Right lobe of liver (tissue), 4 donors: ENCODE results near the gene SEMA3C.

Experiments
- CTCF ChIP-seq, 4 donors: fragments of 200-600 bp in 3 of 4; fragments of 450-650 bp in 1 of 4; IDR thresholded peaks; one replicate each; pipeline versions ENCODE4 v1.5.1 to v1.8.0; 2016 to 2022; ENCODE audit warnings: antibody characterized with exemption in 4 of 4, mild to moderate bottlenecking in 2 of 4
- POLR2A ChIP-seq: fragments of 450-650 bp; IDR thresholded peaks from one replicate; pipeline ENCODE4 v1.6.1; 2017; ENCODE audit warnings: antibody characterized with exemption, mild to moderate bottlenecking
- donor health status: DM: no; HTN: no; CAD: no.
- donor health status: DM: no; HTN: no; CAD: no.
- donor health status: DM: no; HTN: yes; CAD: no.

GRCh38 chr7:80923211-80923612 is 4.4 kb upstream of the SEMA3C start:
- TF ChIP-seq CTCF (IDR thresholded peaks at IDR 0.05) (no peak), POLR2A (no peak)
